Measurements from ENCODE around the gene SUN1. TPM values are rescaled to one million over a fixed set of nuclear protein-coding genes. Genes with fewer than 3 reads are reported as not detected.
A peak's percentile ranks its signal among the peaks of the same experiment; 100 is the strongest.
"Not testable (repeated sequence)": the region's sequence is repeated elsewhere in the genome, so short reads cannot be mapped to it uniquely, and the experiment has no call there.

Gene SUN1
- polyA plus RNA-seq, 4 donors = 128 to 160 (median 137) TPM

DNA sequence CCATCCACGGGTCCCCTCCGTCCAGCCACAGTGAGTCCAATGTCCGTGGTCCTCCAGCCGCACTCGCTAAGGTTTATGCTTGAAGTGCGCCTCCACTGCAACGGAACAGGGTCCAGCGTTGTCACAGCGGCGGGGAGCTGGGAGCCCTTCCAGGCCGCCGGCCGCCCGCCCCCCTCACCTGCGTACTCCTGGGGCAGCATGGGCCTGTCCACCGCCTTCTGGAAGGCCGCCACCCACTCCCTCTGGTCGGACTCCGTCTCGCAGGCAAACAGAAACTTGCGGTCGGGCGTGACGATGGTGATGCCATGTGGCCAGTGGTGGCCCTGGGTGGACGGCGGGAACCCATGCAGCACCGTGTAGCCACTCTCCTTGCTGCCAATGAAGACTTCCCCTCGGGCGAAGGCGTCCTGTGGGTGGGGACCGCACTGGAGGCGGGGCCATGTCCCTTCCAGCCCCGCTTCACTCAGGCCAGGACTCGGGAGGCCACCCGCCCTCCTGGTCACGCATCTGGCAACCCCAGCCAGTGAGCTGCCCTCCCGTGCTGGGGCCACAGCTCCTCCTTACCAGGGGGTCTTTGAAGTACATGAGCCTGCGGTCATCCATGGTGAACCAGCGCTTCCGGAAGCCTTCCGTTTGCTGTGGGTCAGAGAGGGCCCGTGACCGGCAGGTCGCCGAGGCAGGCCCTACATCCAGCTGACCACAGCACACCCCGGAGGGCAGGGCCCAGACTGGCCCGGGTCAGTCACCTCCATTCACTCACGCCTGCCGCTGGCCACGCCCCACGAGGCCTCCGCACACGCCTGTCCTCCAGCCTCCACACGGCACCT lies 66.8 kb downstream of the SUN1 start:
- no peak for DNase-seq (ENCODE audit: low read depth in 4 of 4, low spot score in 3 of 4)

DNA sequence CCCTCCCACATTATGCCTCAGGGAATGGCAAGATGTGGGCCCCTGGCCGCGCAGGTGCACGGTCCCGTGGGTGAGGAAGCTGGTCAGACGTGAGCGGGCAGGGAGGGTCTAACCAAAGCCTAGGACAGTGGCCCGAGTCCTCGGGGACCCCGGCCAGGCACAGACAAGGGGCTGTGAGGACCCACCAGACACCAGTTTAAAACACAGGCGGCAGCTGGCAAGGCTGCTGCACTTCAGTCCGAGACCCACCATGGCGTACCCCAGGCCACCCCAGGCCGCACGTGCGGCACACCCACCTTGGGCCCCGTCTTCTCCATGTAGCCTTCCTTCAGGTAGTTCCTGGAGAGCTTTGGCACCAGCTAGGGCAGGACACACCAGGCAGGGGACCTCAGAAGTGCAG lies 67.5 kb downstream of the SUN1 start:
- no peak for DNase-seq (ENCODE audit: low read depth in 4 of 4, low spot score in 3 of 4)

DNA sequence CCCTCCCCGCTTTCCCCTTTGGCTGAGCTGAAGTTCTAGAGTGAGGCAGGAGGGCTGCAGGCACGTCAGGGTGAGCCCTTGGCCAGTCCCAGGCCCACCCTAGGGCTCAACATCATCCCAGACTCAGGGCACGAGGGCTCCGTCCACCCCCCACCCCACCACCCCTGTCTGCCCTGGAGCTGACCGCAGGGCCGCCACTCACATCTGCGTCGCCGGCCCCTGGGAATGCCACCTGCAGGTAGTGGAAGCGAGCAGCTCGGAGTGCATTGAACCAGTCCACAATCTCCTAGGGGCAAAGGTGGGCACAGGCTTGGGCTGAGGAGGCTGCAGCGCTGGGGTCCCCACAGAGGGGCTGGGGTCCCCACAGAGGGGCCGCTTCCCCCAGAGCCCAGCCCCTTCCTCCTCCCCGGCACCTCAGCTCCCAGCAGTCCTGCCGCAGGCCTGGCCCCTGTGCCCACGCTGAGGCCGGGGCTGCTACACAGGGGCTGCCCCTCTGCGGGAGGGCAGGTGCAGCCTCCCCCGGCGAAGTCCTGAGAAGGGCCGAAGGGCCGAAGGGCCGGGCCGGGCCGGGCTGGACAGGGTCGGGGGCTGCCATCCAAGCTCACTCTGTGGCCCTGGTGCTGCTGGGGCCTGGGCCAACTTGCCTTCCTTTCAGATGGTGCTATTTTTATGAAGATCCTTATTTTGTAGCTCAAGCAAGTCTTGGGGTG lies 68.2 kb downstream of the SUN1 start:
- no peak for DNase-seq (ENCODE audit: low read depth in 4 of 4, low spot score in 3 of 4)

DNA sequence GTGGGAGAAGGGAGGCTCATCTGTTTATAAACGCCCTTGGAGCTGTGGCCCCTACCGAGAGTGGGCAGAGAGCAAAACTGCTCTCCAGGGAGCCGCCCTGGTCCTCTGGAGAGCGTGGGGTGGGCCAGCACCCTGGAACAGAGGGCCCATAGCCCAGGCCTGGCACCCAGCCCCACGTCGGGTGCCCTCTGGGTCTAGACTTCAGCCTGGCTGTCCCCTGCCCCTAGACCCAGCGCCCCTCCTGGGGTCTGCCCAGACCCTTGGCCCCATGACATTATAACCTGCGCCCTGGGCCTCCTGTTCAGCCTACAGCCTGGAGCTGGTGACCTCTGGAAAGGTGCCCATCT lies 68.7 kb downstream of the SUN1 start:
- DNase-seq (ENCODE audit: low read depth in 4 of 4, low spot score in 3 of 4) = no peak

DNA sequence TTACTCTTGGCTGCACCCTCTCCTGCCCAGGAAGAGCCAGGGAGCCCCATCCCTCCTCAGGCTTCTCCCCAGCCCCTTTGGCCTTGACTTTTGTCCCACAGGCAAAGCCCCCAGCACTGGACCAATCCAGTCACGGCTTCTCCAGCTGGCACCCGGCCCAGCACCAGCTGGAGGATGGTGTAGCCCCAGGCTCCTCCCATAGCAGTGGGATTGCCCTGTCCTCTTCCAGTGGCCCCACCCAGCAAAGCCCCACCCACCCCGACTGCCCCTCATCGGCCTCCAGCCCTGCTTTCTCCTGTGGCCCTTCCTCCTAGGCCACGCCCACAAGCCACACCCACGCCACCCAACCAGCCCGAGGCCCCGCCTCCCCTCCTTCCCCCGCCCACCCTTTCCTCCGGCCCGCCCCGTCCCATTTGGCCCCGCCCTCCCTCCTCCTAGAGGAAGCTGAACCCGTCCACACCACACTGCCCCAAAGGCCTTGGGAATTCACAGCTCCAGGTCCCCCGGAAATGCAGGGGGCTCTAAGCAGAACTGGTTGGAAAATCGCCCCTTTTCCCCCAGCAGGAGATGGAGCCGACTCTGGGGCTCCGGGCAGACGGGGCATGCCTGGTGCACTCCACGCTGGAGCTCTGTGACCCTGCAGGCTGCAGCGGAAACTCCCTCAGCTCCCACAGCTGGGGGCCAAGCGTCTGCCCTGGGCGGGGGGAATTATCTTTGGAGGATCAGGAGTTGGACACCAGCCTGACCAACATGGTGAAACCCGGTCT lies 69.3 kb downstream of the SUN1 start:
- peak in 1 of 4 donors; percentile 51 for DNase-seq (ENCODE audit: low read depth in 4 of 4, low spot score in 3 of 4)

DNA sequence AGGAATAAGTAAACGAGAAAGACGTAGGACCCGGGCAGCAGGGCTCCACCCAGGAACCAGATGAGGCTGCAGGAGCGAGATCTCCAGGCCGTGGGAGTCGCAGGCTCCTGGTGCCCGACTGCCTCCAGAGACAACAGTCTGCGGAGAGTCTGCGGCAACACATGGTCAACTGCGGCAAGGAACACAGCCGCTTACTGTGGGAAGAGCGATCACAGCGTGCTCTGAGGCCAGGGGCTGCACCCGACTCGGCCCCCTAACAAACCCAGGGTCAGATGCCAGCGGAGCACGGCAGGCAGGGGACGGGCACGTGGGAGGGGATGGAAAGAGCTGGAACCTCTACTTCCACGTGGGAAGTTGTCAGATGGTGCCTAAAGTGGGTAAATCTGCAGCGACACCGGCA lies 70.7 kb downstream of the SUN1 start:
- DNase-seq (ENCODE audit: low read depth in 4 of 4, low spot score in 3 of 4) = no peak

DNA sequence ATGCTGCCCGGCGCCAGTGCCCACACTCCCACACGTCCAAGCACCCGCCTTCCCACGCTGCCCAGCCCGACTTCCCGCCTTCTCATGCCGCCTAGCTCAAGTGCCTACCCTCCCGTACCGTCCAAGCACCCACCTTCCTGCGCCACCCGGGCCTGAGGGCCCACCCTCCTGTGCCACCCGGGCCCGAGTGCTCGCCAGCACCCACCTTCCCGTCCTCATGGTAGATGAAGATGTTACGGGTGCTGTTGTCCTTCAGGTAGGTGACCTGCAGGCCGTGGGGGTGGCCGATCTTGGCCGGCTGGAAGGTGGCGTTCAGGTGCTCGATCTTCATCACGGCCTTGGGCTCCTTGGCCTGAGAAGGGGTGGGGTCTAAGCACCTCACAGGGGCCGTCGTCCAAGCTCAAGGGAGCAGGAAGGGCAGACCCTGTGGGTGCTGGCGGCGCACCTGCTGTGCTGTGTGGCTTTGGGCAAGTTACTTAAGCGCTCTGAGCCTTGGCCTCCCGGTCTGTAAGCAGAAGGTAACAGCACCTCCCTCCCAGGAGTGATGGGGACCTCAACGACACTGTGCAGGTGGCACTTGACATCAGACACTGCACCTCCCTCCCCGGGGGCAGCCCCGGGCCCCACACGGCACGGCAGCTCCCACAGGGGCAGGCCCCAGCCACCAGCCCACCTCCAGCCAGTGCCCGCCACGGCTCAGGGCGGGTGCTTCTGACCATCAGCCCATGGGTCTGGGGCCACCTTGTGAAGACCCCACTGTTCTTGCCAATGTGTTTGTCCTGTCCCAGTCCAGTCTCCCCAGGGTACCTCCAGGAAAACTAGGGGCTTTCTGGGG lies 71.9 kb downstream of the SUN1 start:
- no peak for DNase-seq (ENCODE audit: low read depth in 4 of 4, low spot score in 3 of 4)

DNA sequence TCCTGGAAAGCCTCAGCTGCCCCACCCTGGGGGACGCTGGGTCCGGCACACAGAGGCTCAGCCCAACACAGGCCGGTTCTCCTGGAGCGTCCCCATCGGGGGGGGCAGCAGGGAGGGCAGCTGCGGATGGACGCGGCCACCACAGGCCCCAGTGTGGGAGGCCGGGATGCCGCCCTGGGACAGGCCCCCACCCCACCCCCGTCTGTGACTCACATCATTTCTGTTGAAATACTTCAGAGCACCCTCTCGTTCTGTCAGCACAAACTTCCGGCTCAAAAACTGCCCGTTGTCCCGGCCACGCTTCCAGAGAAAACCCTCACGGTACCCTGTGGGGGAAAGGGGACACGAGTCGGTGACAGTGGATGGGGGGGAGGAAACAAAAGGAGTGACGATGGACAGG lies 72.6 kb downstream of the SUN1 start:
- no peak for DNase-seq (ENCODE audit: low read depth in 4 of 4, low spot score in 3 of 4)

DNA sequence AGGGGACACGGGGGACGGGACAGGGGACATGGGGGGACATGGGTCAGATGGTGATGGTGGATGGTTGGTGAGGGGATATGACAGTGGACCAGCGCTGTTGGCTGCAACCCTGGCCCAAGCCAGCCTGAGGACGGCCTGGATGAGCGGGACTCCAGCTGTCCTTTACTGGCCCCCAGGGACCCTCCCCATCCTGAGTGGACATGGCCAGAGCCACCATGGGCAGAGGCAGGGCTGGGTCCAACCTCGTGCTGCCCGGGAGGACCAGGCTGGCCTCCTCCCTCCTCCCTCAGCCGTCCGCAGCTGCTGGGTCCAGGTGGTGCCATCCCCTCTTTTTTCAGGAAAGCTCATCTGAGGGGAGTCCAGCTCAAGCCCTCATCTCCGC lies 74.5 kb downstream of the SUN1 start:
- DNase-seq (ENCODE audit: low read depth in 4 of 4, low spot score in 3 of 4) = no peak

DNA sequence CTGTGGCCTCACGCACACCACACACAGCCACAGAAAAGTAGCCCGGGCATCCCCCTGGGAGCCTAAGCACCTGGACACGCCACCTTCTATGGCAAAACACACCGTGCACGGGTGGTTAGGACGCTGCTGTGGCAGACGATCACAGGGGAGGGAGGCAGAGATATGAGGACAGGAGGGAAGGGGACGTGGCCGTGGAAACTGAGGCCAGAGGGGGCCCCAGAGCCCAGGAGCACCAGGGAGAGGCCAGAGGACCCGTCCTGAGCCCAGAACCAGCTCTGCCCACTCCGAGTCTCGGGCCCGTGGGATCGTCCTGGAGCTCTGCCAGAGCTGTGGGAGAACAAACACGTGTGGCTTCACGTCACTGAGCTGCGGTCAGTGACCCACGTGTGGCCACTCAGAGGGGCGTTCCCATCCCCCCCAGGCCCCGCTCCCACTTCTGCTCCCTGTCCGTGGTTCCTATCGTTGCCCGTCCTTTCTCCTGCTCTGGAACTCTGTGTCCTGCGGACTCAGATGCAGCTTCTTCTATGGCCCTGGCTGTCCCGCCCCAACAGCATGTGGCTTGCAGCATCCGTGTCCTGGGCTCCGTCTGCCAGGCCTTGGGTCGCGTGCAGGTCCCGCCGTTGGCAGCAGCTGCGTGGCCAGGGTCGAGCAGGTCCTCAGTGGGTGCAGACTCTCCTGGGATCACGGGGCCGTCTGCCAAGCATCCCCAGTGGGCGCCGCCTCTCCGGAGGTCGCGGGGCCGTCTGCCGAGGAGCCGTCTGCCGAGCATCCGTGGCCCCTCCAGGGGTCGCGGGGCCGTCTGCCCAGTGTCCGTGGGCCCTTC lies 75.1 kb downstream of the SUN1 start:
- DNase-seq (ENCODE audit: low read depth in 4 of 4, low spot score in 3 of 4) = no peak

DNA sequence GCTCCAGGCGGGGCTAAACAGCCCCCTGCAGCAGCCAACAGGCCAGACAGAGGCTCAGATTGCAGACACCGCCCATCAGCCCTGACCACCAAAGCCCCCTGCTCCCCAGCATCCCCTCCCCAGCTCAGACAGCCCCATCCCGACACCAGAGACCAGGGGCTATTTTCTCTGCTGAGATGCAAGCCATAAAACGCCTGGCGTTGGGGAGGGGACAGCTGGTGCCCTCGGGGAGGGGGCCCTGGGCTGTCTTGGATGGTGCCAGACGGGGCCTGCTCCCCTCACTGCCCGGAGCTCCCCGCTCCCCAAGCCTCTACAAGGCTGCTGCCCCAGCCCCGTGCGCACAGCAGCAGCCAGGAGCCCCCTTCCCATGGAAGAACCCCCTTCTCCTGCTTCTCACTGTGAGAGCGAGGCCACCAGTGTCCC lies 75.9 kb downstream of the SUN1 start:
- no peak for DNase-seq (ENCODE audit: low read depth in 4 of 4, low spot score in 3 of 4)

DNA sequence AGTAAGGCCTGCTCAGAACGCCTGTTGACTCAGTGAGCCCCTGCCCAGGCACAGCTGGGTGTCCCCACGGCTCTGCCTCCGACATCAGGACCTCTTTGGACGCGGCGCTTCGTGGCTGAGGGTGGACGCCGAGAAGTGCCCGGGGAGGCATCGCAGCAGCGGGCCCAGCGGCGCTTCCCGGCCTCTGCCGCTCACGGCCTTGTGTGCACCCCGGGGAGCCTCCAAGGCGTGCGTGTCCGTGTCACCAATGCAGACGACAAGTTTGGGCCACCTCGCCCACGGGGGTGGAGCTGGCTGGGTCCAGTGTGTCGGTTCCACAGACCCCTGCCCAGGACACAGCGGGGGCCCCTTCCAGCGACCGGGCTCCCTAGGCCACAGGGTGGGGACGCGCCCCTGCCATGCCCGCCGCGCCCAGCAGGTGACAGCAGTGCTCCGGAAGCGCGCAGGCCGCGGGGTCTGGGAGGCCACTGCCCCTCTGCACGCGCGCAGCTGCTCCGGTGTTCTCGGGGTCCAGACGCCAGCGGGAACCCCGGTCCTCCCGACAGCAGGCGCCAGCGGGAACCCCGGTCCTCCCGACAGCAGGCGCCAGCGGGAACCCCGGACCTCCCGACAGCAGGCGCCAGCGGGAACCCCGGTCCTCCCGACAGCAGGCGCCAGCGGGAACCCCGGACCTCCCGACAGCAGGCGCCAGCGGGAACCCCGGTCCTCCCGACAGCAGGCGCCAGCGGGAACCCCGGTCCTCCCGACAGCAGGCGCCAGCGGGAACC lies 76.5 kb downstream of the SUN1 start:
- DNase-seq (ENCODE audit: low read depth in 4 of 4, low spot score in 3 of 4) = not testable (repeated sequence)

DNA sequence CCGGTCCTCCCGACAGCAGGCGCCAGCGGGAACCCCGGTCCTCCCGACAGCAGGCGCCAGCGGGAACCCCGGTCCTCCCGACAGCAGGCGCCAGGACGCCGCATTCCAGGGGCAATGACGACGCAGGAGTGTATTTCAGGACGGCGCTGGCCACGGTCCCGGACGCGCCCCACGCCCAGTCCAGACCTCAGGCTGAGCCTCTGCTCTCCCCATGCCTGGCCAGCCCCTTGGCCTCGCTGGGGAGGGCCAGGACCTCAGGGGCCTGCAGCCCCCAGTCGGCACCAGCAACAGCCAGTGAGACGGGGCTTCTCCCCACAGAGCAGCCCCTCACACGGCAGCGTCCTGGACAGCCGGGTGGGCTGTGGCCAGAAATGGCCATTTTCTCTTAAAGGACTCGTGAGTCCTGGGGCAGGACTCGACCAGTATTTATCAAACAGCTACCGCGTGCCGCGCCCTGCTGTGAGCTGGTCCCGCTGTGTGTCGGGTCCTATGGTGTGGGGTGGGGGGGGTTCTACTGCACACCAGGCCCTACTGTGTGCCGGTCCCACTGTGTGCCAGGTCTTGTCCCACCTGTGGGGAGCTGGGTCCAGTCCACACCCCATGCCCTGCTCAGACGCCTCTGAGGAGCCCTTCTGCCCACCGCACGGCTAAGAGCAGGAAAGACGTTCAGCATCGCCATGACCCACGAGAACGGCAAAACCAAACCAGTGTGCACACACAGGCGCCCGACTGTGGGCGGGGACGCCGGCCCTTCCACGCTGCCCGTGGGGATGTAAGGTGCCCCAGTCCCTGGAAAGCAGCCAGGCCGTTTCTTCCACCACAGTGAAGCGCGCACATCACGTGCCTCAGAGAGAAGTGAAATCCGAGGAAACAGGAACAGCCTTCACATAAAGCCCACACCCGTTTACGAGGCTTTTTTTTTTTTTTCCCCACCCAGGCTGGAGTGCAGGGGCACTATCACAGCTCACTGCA lies 77.4 kb downstream of the SUN1 start:
- DNase-seq (ENCODE audit: low read depth in 4 of 4, low spot score in 3 of 4) = no peak

DNA sequence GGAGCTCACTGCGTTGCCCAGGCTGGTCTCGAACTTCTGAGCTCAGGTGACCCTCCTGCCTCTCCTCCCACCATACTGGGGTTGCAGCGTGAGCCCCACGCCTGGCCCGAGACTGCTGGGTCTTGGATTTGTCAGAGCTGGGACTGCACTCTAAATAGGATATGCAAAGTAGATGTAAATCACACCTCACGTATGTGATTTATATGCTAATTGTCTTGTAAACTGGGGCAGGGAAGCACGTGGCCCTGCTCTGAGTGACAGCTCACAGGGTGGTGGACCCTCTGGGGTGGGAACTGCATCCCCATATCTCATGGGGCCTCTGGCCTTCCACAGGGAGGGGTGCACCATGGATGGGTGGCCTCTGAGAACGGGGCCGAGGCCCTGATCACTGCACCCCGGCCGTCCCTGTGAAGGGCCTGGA lies 78.2 kb downstream of the SUN1 start:
- no peak for DNase-seq (ENCODE audit: low read depth in 4 of 4, low spot score in 3 of 4)

DNA sequence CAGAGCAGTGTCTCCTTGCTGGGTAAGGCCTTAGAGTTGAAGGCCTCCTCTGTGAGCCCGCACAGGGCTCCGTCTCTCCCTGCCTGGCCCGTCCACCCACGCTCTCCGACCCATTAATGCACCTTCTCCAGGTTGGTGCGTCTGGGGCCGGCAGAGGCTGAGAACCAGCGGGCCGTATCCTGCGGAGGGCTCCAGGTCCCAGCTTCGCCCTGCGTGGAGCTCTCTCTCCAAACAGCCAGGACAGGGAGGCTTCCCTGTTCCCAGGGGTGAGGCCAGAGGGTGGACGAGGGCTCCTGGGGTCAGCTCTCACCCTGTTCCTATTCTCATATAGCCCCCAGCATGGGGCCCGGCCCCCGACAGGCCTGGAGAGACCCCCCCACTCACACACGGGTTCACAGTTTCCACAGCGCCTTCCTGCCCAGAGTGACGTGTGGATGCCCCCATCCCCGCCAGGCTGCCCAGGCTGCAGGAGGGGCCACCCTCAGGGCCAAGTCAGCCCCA lies 78.7 kb downstream of the SUN1 start:
- no peak for DNase-seq (ENCODE audit: low read depth in 4 of 4, low spot score in 3 of 4)

DNA sequence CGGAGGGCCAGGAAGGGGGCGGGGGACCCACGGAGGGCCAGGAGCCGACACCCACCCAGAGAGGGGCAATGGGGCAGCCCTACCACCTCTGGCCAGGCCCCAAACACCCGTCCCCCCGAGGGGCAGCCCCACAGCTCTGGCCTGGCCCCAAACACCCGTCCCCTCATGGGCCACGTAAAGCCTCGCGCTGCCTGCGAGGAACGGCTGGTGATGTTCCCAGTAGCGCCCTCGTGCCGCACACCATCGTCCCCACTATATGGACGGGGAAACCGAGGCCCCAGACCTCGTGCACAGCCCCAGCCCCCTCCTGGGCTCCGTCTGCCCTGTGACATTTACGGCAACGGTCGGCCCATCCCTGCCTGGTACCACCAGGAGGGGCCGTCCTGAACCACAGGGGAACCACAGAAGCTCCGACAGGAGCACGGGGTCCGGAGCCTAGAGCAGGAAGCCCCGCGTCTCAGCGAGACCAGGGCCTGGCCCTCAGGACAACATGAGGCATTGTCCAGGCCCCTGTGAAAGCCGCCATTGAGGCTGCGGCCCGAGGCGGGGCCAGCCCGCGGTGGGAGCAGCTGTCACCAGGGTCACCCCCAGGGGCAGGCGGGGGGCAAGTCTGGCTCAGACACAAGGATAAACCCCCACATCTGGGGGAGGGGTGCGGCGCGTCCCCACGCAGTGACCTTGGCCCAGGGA lies 79.7 kb downstream of the SUN1 start:
- no peak for DNase-seq (ENCODE audit: low read depth in 4 of 4, low spot score in 3 of 4)
